ENCODE measurements around the gene LY6G5C. TPM values are rescaled to one million over a fixed set of nuclear protein-coding genes. Genes with fewer than 3 reads are reported as not detected.
A peak's percentile ranks its signal among the peaks of the same experiment; 100 is the strongest.

Gene LY6G5C
- total and polyA plus RNA-seq, 2 of the 13 experiments (the other 11 are each of a cell fraction or from before 2014, with no cell fraction given): 0.33 to 0.55 TPM

DNA sequence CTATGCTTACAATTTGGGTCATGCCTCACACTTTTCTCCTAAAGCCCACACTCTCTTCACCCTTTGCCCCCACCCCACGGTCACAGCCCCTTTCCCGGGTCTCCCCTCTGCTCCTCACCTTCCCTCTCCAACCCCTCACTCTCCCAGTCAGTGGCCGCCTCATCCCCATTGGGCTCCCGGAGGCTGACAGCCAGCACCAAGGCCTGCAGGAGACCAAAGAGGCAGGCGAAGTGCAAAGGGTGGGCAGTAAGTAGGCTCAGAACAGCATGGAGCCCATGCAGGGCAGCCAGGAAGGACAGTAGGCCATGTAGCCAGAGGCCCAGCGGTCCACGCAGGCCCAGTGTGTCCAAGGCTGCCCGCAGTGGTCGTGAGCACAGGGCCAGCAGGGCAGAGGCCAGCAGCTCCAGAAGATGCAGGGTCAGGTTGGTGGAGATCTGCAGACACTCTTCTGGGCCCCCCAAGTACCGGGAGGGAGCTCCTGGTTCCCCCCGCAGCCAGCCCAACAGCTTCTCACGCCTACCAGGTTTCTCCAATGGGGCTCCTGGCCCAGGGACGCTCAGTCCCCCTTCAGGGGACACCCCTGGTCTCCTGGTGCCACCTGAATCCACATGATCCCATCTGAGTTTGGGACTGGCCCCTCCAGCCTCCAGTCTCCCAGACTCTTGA lies 21.8 kb downstream of the LY6G5C start (continued):
- TF ChIP-seq, protein P1, sequence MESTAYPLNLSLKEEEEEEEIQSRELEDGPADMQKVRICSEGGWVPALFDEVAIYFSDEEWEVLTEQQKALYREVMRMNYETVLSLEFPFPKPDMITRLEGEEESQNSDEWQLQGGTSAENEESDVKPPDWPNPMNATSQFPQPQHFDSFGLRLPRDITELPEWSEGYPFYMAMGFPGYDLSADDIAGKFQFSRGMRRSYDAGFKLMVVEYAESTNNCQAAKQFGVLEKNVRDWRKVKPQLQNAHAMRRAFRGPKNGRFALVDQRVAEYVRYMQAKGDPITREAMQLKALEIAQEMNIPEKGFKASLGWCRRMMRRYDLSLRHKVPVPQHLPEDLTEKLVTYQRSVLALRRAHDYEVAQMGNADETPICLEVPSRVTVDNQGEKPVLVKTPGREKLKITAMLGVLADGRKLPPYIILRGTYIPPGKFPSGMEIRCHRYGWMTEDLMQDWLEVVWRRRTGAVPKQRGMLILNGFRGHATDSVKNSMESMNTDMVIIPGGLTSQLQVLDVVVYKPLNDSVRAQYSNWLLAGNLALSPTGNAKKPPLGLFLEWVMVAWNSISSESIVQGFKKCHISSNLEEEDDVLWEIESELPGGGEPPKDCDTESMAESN (CRISPR knock-in tag; conservative IDR thresholded peaks at IDR 0.05): 0 out of 2 replicates have a peak, but pooled peaks have one; percentile 28
- TF ChIP-seq, protein P2, sequence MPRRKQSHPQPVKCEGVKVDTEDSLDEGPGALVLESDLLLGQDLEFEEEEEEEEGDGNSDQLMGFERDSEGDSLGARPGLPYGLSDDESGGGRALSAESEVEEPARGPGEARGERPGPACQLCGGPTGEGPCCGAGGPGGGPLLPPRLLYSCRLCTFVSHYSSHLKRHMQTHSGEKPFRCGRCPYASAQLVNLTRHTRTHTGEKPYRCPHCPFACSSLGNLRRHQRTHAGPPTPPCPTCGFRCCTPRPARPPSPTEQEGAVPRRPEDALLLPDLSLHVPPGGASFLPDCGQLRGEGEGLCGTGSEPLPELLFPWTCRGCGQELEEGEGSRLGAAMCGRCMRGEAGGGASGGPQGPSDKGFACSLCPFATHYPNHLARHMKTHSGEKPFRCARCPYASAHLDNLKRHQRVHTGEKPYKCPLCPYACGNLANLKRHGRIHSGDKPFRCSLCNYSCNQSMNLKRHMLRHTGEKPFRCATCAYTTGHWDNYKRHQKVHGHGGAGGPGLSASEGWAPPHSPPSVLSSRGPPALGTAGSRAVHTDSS (CRISPR knock-in tag; conservative IDR thresholded peaks at IDR 0.05): no peak
- TF ChIP-seq TAF1 (CRISPR knock-in tag; IDR thresholded peaks at IDR 0.05): no peak; the same call in 1 of the 2 replicates
- TF ChIP-seq CHD4 (IDR thresholded peaks at IDR 0.05; ENCODE audit: borderline replicate concordance, low read length): no peak
- TF ChIP-seq, protein P3, sequence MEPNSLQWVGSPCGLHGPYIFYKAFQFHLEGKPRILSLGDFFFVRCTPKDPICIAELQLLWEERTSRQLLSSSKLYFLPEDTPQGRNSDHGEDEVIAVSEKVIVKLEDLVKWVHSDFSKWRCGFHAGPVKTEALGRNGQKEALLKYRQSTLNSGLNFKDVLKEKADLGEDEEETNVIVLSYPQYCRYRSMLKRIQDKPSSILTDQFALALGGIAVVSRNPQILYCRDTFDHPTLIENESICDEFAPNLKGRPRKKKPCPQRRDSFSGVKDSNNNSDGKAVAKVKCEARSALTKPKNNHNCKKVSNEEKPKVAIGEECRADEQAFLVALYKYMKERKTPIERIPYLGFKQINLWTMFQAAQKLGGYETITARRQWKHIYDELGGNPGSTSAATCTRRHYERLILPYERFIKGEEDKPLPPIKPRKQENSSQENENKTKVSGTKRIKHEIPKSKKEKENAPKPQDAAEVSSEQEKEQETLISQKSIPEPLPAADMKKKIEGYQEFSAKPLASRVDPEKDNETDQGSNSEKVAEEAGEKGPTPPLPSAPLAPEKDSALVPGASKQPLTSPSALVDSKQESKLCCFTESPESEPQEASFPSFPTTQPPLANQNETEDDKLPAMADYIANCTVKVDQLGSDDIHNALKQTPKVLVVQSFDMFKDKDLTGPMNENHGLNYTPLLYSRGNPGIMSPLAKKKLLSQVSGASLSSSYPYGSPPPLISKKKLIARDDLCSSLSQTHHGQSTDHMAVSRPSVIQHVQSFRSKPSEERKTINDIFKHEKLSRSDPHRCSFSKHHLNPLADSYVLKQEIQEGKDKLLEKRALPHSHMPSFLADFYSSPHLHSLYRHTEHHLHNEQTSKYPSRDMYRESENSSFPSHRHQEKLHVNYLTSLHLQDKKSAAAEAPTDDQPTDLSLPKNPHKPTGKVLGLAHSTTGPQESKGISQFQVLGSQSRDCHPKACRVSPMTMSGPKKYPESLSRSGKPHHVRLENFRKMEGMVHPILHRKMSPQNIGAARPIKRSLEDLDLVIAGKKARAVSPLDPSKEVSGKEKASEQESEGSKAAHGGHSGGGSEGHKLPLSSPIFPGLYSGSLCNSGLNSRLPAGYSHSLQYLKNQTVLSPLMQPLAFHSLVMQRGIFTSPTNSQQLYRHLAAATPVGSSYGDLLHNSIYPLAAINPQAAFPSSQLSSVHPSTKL (CRISPR knock-in tag; IDR thresholded peaks at IDR 0.05): no peak
- no peak for TF ChIP-seq HDAC2 (CRISPR knock-in tag; IDR thresholded peaks at IDR 0.05)
- no peak; the same call in 1 of the 2 replicates for TF ChIP-seq NCOA1 (CRISPR knock-in tag; IDR thresholded peaks at IDR 0.05)
- no peak for TF ChIP-seq ZFAT (CRISPR knock-in tag; conservative IDR thresholded peaks at IDR 0.05)
- TF ChIP-seq, protein P4, sequence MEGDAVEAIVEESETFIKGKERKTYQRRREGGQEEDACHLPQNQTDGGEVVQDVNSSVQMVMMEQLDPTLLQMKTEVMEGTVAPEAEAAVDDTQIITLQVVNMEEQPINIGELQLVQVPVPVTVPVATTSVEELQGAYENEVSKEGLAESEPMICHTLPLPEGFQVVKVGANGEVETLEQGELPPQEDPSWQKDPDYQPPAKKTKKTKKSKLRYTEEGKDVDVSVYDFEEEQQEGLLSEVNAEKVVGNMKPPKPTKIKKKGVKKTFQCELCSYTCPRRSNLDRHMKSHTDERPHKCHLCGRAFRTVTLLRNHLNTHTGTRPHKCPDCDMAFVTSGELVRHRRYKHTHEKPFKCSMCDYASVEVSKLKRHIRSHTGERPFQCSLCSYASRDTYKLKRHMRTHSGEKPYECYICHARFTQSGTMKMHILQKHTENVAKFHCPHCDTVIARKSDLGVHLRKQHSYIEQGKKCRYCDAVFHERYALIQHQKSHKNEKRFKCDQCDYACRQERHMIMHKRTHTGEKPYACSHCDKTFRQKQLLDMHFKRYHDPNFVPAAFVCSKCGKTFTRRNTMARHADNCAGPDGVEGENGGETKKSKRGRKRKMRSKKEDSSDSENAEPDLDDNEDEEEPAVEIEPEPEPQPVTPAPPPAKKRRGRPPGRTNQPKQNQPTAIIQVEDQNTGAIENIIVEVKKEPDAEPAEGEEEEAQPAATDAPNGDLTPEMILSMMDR (CRISPR knock-in tag; IDR thresholded peaks at IDR 0.05): no peak
- TF ChIP-seq NFE2L1 (CRISPR knock-in tag; IDR thresholded peaks at IDR 0.05; ENCODE audit: borderline replicate concordance): no peak
- no peak for TF ChIP-seq HDAC6 (IDR thresholded peaks at IDR 0.05; ENCODE audit: low read depth, low read length)
- TF ChIP-seq KDM1A (CRISPR knock-in tag; IDR thresholded peaks at IDR 0.05): no peak
- no peak for TF ChIP-seq ZNF672 (CRISPR knock-in tag; IDR thresholded peaks at IDR 0.05)
- no peak for TF ChIP-seq SSRP1 (CRISPR knock-in tag; IDR thresholded peaks at IDR 0.05)
- TF ChIP-seq, protein P5, sequence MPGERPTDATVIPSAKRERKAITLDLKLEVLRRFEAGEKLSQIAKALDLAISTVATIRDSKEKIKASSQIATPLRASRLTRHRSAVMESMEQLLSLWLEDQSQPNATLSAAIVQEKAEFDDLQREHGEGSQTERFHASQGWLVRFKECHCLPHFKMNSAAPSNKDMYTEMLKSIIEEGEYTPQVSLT (CRISPR knock-in tag; IDR thresholded peaks at IDR 0.05; ENCODE audit: borderline replicate concordance, low read depth): no peak
- no peak for TF ChIP-seq DNMT1 (CRISPR knock-in tag; IDR thresholded peaks at IDR 0.05)
- no peak for TF ChIP-seq HNRNPLL (IDR thresholded peaks at IDR 0.05; ENCODE audit: low read depth, low read length, poor library complexity, severe bottlenecking)
- no peak for TF ChIP-seq KDM5A (IDR thresholded peaks at IDR 0.05; ENCODE audit: borderline replicate concordance, low read length)
- no peak for TF ChIP-seq ZNF460 (CRISPR knock-in tag; IDR thresholded peaks at IDR 0.05; ENCODE audit: borderline replicate concordance)
- TF ChIP-seq ZNF138 (CRISPR knock-in tag; IDR thresholded peaks at IDR 0.05; ENCODE audit: low read depth): no peak
- TF ChIP-seq SRY (CRISPR knock-in tag; IDR thresholded peaks at IDR 0.05): peak; percentile 71; the same call in 1 of the 2 replicates
